Measurements from ENCODE around the gene SPTY2D1. TPM values are rescaled to one million over a fixed set of nuclear protein-coding genes. Genes with fewer than 3 reads are reported as not detected.
A peak's percentile ranks its signal among the peaks of the same experiment; 100 is the strongest.
"Not testable (repeated sequence)": the region's sequence is repeated elsewhere in the genome, so short reads cannot be mapped to it uniquely, and the experiment has no call there.

The SPTY2D1 gene
- 14.1 and 19.3 TPM in 2 replicates for total RNA-seq

GRCh38 chr11:18634140-18635032 lies at the start of gene SPTY2D1:
Gene SPTY2D1, minus strand, starts transcription at chr11:18634342. Its CDS starts 85 bp downstream, at chr11:18634257.
- peak; percentile 100 for DNase-seq

- no peak for DNase-seq
Observed at GRCh38 chr11:18682466-18682865, 48.3 kb upstream of the SPTY2D1 start.

DNA sequence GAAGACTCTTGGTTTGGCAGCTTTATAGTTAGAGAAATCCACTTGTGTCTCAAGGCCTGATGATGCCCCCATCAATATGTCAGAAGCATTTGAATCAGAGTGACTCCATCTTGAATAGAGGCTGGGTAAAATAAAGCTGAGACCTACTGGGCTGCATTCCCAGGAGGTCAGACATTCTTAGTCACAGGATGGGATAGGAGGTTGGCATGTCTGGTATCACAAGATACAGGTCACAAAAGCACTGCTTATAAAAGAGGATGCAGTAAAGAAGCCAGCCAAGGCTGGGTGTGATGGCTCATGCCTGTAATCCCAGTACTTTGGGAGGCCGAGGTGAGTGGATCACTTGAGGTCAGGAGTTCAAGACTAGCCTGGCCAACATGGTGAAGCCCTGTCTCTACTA lies 47.8 kb upstream of the SPTY2D1 start:
- DNase-seq = not testable (repeated sequence)

- DNase-seq = no peak
Observed at GRCh38 chr11:18677560-18677959, 43.4 kb upstream of the SPTY2D1 start.

DNA sequence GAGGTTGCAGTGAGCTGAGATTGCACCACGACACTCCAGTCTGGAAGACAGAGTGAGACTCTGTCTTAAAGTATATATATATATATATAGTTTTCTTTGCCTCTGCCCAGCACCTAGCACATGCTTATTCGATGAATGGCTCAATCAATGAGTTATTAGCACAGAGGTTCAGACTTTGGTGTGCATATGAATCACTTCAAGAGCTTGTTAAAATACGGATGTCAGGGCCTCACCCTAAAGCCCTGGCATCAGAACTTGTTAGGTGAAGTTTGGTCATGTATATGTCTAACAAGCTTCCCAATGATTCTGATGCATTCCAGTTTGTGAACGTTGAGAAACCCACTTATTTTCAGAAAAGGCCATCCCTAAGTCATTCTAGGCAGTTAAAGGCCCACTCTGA lies 42.7 kb upstream of the SPTY2D1 start:
- no peak for DNase-seq

DNA sequence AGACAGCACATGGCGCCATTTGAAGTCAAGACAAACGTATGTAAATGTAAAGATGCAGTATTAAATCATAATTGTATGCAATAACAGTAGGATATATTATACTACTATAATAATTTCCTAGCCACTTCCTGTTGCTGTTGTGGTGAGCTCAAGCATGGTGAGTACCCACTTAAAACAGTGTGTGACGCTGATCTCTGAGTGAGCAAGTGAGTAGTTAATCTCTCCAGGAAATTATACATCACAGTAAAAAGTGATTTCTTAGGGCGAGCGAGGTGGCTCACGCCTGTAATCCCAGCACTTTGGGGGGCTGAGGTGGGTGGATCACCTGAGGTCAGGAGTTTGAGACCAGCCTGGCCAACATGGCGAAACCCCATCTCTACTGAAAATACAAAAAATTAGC lies 38.1 kb upstream of the SPTY2D1 start:
- not testable (repeated sequence) for DNase-seq

- no peak for DNase-seq
Observed at GRCh38 chr11:18671246-18671645, 37.1 kb upstream of the SPTY2D1 start.

DNA sequence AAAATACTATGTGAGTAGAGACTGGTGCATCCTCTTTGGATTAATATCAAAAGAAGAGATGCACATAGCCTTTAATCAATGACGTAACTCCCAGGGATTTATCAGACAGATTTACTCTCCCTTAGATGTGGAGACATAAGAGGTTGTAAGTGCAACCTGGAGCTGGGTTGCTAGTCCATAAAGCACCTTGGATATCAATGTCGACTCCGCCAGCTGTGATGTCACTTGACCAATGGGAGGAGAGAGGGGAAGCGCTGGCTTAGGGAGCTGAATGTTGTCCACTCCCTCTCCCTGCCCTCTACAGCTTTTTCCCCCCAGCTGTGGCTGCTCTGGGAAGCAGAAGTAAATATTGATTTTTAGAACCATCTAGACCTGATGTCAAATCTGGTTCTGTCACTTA lies 35.6 kb upstream of the SPTY2D1 start:
- DNase-seq = no peak

GRCh38 chr11:18669219-18669596 lies 35.1 kb upstream of the SPTY2D1 start:
- no peak for DNase-seq

- DNase-seq = no peak
Observed at GRCh38 chr11:18668131-18668530, 34.0 kb upstream of the SPTY2D1 start.

DNA sequence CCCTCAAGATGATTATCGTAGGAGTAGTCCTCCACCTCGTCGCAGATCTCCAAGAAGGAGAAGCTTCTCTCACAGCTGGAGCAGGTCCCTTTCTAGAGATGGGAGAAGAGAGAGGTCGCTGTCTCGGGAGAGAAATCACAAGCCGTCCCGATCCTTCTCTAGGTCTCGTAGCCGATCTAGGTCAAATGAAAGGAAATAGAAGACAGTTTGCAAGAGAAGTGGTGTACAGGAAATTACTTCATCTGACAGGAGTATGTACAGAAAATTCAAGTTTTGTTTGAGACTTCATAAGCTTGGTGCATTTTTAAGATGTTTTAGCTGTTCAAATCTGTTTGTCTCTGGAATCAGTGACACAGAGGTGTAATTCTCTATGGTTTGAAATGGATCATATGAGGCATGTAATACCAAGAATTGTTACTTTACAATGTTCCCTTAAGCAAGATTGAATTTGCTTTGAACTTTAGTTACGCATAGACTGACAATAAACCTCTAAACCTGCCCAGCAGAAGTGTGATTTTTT lies 31.3 kb upstream of the SPTY2D1 start:
- not testable (repeated sequence) for DNase-seq

DNA sequence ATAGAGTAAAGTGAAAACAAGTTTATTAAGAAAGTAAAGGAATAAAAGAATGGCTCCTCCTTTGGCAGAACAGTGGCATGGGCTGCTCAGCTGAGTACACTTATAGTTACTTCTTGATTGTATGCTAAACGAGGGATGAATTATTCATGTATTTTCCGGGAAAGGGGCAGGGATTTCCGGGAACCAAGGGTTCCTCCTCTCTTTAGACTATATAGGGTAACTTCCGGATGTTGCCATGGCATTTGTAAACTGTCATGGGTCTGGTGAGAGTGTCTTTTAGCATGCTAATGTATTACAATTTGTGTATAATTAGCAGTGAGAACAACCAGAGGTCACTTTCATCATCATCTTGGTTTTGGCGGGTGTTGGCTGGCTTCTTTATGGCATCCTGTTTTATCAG lies 23.5 kb upstream of the SPTY2D1 start:
- no peak for DNase-seq

- DNase-seq = peak; percentile 82
Observed at GRCh38 chr11:18650859-18651557, 16.9 kb upstream of the SPTY2D1 start.

- DNase-seq = no peak
Observed at GRCh38 chr11:18650353-18650752, 16.2 kb upstream of the SPTY2D1 start.

DNA sequence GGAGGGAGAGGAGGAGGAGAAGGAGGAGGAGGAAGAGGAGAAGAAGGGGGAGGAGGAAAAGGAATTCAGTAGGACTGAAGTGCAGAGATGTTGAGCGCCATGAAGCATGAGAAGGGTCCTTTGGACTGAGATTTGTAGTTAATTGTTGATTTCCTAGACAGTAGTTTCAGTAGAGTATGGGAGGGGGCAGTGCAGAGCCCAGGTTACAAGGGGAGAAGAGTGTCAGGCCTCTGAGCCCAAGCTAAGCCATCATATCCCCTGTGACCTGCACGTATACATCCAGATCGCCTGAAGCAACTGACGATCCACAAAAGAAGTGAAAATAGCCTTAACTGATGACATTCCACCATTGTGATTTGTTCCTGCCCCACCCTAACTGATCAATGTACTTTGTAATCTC lies 8.9 kb upstream of the SPTY2D1 start:
- DNase-seq = not testable (repeated sequence)

GRCh38 chr11:18641677-18642076 lies 7.5 kb upstream of the SPTY2D1 start:
- no peak for DNase-seq

DNA sequence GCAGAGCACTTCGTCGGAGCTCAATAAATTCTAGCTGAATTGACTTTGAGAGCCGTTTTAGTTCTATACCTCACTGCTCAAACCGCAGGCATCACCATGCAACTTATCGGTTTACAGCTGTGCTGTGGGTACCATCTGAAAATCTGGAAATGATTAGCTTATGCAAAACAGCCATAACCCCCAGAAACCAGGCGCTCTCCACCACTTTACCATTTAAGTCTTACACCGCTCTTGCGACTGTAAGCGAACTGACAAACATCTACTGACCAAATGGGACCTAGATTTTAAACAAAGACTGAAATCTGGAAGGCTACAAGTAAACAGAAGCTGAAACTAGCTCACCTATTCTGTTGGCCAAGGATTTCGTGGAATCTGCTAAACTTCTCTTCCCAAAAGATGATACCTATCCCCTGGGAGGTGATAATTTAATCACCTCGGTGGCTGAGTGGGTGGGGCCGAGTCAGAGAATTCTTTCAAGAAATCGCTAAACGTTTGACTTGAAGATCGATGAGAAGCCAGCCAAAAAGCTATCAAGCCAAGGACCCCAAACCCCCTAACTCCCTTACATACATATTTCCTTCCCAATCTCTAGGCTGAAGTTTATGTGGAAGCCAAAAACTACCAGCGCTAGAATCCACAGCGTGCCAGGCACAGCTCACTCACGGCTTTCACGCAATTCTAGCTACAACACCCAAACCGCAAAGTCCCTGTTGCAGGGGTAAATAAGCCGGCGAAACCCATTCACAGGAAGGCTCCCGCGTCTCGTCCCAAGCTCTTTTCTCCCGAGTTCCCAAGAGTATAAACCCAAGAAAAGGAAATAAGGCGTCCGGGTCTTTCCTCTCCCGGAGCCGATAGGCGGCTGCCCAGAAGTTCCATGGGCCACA lies 644 bp downstream of the SPTY2D1 start:
- DNase-seq = peak; percentile 7

DNA sequence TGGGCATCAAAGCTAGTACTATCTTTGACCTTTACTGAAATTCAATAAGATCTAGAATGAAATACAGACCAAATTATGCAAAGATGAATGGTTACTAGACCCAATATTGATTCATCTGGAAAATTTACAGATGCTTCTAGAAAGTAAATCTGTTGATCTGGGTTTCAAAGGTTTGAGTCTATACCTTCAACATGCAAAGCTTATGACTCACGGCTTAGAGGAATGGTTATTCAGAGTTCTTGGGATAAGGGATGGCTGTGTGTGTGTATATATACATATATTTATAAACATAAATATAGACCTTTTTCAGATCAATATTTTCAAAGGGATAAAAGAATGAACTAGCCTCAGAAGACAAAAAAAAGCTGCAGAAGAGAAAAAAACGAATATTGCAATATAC lies 1.3 kb downstream of the SPTY2D1 start:
- no peak for DNase-seq

DNA sequence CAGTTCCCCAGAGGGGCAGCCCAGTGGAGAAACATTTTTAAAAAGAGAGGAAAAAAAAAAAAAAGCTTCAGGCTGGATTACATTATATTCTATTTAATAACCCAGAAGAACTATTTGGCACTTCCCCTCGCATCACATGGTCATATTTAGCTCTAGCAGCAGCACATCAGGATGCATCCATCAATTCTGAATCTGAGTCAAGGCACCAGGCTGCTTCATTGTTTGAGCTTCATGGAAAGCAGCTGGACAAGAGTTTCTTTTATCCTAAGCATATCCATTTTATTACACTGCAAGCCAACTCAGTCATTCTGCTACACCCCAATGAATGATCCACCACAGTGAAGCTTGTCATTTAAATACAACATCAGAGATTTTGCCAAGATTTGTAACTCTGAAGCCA lies 10.0 kb downstream of the SPTY2D1 start:
- DNase-seq = no peak

- no peak for DNase-seq
Observed at GRCh38 chr11:18623707-18624106, 10.4 kb downstream of the SPTY2D1 start.

- DNase-seq = peak; percentile 26
Observed at GRCh38 chr11:18618342-18619025, 15.7 kb downstream of the SPTY2D1 start.

Data from dermis blood vessel endothelial cell (primary cell).